OCI-LY1 (cell line): ENCODE results near the gene TMEM106A.

ENCODE experiments used
- H2AFZ ChIP-seq: fragments of 200-600 bp; sonication (generic), shearing (Covaris generic); 2 replicates; pipeline ENCODE4 v1.6.0; 2014; ENCODE audit warnings: antibody characterized with exemption, mild to moderate bottlenecking, low read length
- H3F3A ChIP-seq: fragments of 200-600 bp; sonication (generic), shearing (Covaris generic); 2 replicates; pipeline ENCODE4 v1.6.0; 2014; ENCODE audit warnings: mild to moderate bottlenecking, antibody characterized with exemption, low read length, moderate library complexity; ENCODE audit not compliant: insufficient read depth
- H3K27ac ChIP-seq: fragments of 200-600 bp; sonication (generic); 2 replicates; pipeline ENCODE4 v1.5.1; 2014; ENCODE audit warnings: low read length, mixed run types, mild to moderate bottlenecking, low read depth; ENCODE audit not compliant: poor library complexity, severe bottlenecking
- H3K27me3 ChIP-seq: fragments of 200-600 bp; sonication (generic); 2 replicates; pipeline ENCODE4 v1.6.0; 2014; ENCODE audit warnings: antibody characterized with exemption, mild to moderate bottlenecking, low read length, moderate library complexity; ENCODE audit not compliant: insufficient read depth
- H3K36me3 ChIP-seq: fragments of 200-600 bp; sonication (generic); 2 replicates; pipeline ENCODE4 v1.6.1; 2014; ENCODE audit warnings: mild to moderate bottlenecking, antibody characterized with exemption, low read length, moderate library complexity, mixed read lengths; ENCODE audit not compliant: insufficient read depth
- H3K4me1 ChIP-seq: fragments of 200-600 bp; sonication (generic); 2 replicates; pipeline ENCODE4 v1.5.1; 2014; ENCODE audit warnings: mild to moderate bottlenecking, low read length, moderate library complexity; ENCODE audit not compliant: insufficient read depth, severe bottlenecking
- H3K4me2 ChIP-seq: fragments of 200-600 bp; sonication (generic), shearing (Covaris generic); 2 replicates; pipeline ENCODE4 v1.6.1; 2014; ENCODE audit warnings: low read length
- H3K4me3 ChIP-seq: fragments of 200-600 bp; sonication (generic); 2 replicates; pipeline ENCODE4 v1.5.1; 2014; ENCODE audit warnings: low read length, low read depth, mild to moderate bottlenecking, mixed read lengths; ENCODE audit not compliant: poor library complexity, severe bottlenecking
- H3K79me2 ChIP-seq: fragments of 200-600 bp; shearing (Covaris generic); 2 replicates; pipeline ENCODE4 v1.6.1; 2016; ENCODE audit warnings: mixed run types, low read length, mixed read lengths; ENCODE audit not compliant: insufficient read depth
- H3K9ac ChIP-seq: fragments of 200-600 bp; sonication (generic), shearing (Covaris generic); 2 replicates; pipeline ENCODE4 v1.6.1; 2014; ENCODE audit warnings: mild to moderate bottlenecking, low read length, mixed read lengths
- H3K9me2 ChIP-seq: fragments of 200-600 bp; sonication (generic), shearing (Covaris generic); 2 replicates; pipeline ENCODE4 v1.6.1; 2014; ENCODE audit warnings: low read depth, mild to moderate bottlenecking, low read length, mixed read lengths
- H3K9me3 ChIP-seq: fragments of 200-600 bp; shearing (Covaris generic); 2 replicates; pipeline ENCODE4 v1.6.1; 2014; ENCODE audit warnings: low read length, mixed read lengths
- H4K20me1 ChIP-seq: fragments of 200-600 bp; sonication (generic), shearing (Covaris generic); 2 replicates; pipeline ENCODE4 v1.6.0; 2016; ENCODE audit warnings: mild to moderate bottlenecking, low read length; ENCODE audit not compliant: insufficient read depth
- EZH2 ChIP-seq: fragments of 200-600 bp; sonication (generic), shearing (Covaris generic); IDR thresholded peaks from 2 replicates; pipeline ENCODE4 v1.8.0; 2017; ENCODE audit warnings: borderline replicate concordance, mixed run types, mild to moderate bottlenecking, antibody characterized with exemption, low read length, moderate library complexity, mixed read lengths
- TF ChIP-seq, protein P1 (sequence below): fragments of 200-600 bp; sonication (generic), shearing (Covaris generic); IDR thresholded peaks from 2 replicates; pipeline ENCODE4 v1.5.1; 2017; ENCODE audit warnings: mild to moderate bottlenecking, antibody characterized with exemption, low read length, moderate library complexity, mixed read lengths

Gene TMEM106A

DNA sequence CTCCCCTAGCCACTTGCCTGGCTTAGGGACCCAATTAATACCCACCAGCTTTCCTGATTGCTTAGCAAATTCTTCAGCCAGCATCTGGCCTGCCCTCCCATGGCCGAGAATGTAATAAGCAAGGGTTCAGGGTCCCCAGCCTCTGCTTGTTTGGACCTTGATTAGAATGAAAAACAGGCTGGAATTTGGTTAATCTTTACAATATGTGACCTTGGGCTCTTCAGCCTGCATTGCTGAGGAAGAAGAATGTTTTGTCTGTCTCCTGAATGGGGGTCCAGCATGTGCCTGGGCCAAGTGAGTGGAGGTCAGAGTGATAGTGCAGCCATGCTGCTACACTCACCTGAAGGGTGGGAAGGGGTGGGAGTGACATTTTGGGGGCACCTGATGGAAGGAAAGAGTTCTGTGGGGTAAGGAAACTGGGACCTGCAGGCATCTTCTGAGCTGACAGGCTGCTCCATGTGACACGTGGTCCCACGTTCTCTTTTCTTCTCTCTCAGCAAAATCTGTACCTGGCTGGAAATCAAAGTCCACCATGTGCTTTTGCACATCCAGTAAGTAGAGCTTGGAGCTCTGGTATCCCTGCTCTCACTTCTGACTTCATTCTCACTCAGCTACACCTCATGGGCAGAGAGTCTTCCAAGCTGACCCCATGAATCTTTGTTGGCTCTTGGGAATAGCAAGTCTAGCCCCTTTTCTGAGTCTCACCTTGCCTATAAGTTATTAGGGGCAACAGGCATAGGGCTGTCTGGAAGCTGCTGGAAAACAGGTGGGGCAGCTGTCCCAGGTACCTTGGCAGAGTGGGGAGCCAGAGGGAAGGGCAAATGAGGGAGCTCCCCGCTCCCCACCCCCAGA lies 5.3 kb downstream of the TMEM106A start:
- H3K36me3 ChIP-seq: no peaks in the 10 kb centered on the region
- H3K9me2 ChIP-seq: no peaks in the 10 kb centered on the region
- no peak overlapping the region for H3K4me2 ChIP-seq
- no peak overlapping the region for H3K9ac ChIP-seq
- no peaks in the 10 kb centered on the region for H3K9me3 ChIP-seq
- H3K27me3 ChIP-seq: no peaks in the 10 kb centered on the region
- no peaks in the 10 kb centered on the region for H3K79me2 ChIP-seq
- H2AFZ ChIP-seq: no peak overlapping the region
- TF ChIP-seq, protein P1, sequence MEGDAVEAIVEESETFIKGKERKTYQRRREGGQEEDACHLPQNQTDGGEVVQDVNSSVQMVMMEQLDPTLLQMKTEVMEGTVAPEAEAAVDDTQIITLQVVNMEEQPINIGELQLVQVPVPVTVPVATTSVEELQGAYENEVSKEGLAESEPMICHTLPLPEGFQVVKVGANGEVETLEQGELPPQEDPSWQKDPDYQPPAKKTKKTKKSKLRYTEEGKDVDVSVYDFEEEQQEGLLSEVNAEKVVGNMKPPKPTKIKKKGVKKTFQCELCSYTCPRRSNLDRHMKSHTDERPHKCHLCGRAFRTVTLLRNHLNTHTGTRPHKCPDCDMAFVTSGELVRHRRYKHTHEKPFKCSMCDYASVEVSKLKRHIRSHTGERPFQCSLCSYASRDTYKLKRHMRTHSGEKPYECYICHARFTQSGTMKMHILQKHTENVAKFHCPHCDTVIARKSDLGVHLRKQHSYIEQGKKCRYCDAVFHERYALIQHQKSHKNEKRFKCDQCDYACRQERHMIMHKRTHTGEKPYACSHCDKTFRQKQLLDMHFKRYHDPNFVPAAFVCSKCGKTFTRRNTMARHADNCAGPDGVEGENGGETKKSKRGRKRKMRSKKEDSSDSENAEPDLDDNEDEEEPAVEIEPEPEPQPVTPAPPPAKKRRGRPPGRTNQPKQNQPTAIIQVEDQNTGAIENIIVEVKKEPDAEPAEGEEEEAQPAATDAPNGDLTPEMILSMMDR: no peak
- TF ChIP-seq EZH2: no peak
- H3F3A ChIP-seq: no peaks in the 10 kb centered on the region
- no peak overlapping the region for H3K4me3 ChIP-seq
- H3K4me1 ChIP-seq: peaks cover 12% of the 10 kb centered on the region
- H3K27ac ChIP-seq: no peak overlapping the region
- no peaks in the 10 kb centered on the region for H4K20me1 ChIP-seq

DNA sequence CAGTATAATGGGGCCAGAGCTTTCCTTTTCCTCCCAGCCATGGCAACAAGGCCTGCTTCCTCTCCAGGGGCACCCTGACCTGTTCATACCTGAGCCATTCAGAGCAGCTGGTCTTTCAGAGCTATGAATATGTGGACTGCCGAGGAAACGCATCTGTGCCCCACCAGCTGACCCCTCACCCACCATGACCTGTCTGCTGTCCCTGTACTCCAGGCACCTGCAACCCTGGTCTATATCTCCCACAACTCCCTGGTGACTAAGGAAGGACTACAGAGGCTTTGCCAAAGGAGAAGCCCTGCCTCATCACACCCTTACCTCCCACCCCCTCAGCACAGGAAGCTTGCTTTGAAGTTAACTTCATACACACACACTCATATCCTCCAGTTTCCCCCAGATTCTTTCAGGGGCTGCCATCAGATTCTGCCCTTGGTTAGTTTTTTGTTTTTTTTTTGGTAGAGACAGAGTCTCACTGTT lies 6.0 kb downstream of the TMEM106A start:
- no peaks in the 10 kb centered on the region for H3K36me3 ChIP-seq
- H3K4me1 ChIP-seq: peaks cover 5% of the 10 kb centered on the region

DNA sequence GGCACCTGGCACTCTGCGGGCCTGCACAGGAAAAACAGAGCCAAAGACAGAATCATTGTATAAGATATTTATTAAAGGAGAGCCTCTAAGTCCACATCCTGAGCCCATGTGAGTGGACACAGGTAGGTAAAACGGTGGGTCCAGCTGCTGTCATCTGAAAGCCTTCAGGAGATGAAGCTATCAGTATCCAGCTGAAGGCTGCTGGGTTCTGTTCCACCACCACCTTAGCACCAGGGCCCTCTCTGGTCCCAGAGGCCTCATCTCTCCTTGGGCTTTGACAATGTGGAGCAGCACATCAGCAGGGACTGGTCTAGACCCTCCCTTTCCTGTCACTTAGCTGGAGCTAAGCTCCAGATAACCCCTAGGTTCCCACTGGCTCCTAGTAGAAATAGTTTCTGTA lies 7.3 kb downstream of the TMEM106A start:
- Histone ChIP-seq H2AFZ (no peak overlapping the region), H3K27me3 (no peaks in the 10 kb centered on the region), H3F3A (no peaks in the 10 kb centered on the region), H3K9me3 (no peaks in the 10 kb centered on the region), H3K79me2 (no peaks in the 10 kb centered on the region), H3K36me3 (no peaks in the 10 kb centered on the region), H3K4me2 (no peak overlapping the region), H3K4me1 (no peaks in the 10 kb centered on the region), H4K20me1 (no peaks in the 10 kb centered on the region), H3K4me3 (no peak overlapping the region), H3K27ac (no peak overlapping the region), H3K9ac (no peak overlapping the region), H3K9me2 (no peaks in the 10 kb centered on the region)
- TF ChIP-seq, protein P1: no peak
- no peak for TF ChIP-seq EZH2

More for the DNA sequence above, 6.0 kb downstream of the TMEM106A start:
- no peak overlapping the region for H3K9ac ChIP-seq
- no peaks in the 10 kb centered on the region for H3K9me2 ChIP-seq
- no peaks in the 10 kb centered on the region for H3K9me3 ChIP-seq
- no peak overlapping the region for H3K4me2 ChIP-seq
- no peak overlapping the region for H3K27ac ChIP-seq
- no peak overlapping the region for H3K4me3 ChIP-seq
- no peaks in the 10 kb centered on the region for H3K79me2 ChIP-seq
- H2AFZ ChIP-seq: no peak overlapping the region
- no peak for TF ChIP-seq EZH2
- TF ChIP-seq, protein P1: no peak
- no peaks in the 10 kb centered on the region for H3K27me3 ChIP-seq
- H4K20me1 ChIP-seq: no peaks in the 10 kb centered on the region
- no peaks in the 10 kb centered on the region for H3F3A ChIP-seq
